ELR (cell line): Measurements from ENCODE around the gene YTHDF1.
A peak's percentile ranks its signal among the peaks of the same experiment; 100 is the strongest.
"Not testable (repeated sequence)": the region's sequence is repeated elsewhere in the genome, so short reads cannot be mapped to it uniquely, and the experiment has no call there.

Experiments used
- DNase-seq: peaks from one replicate; pipeline ENCODE4 v3.0.0-alpha.2; 2015; ENCODE audit warnings: low read depth

The YTHDF1 gene

DNA sequence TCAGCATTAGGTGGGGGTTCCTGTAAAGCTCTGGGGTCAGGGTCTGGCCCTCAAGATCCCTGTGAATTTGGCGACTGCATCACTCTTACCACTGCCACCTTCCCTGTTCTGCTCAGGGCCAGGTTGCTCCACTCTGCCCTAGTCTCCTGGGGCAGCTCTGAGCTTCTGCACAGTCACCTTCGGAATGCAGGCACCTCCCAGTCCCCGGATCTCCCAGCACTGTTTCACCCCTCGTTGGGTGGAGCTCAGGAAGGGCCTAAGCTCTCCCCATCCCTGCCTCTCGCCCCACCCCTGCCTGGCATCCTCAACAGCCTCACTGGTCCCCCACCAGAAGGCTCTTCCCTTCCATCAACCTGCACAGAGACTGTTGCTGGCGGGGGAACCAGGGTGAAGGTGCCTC lies 46.2 kb downstream of the YTHDF1 start:
- no peak for DNase-seq

DNA sequence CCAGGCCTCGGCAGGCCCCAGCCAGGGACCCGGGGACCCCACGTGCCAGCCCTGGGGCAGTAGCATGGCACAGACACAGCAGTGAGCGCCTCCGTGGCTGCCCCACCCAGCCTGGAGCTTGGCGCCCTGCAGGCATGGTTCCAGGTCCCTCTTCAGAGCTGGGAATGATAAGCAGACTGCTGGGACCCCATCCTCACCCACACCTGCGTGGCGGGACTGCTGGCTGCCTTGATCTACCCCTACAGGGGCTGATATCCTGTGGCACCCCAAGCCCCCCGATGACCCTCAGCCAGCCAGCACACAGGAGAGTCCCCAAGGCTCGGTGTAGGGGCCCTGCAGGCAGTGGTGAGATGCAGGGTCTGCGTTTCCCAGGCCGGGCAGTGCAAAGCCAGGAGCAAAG lies 47.1 kb downstream of the YTHDF1 start:
- DNase-seq, result no peak

DNA sequence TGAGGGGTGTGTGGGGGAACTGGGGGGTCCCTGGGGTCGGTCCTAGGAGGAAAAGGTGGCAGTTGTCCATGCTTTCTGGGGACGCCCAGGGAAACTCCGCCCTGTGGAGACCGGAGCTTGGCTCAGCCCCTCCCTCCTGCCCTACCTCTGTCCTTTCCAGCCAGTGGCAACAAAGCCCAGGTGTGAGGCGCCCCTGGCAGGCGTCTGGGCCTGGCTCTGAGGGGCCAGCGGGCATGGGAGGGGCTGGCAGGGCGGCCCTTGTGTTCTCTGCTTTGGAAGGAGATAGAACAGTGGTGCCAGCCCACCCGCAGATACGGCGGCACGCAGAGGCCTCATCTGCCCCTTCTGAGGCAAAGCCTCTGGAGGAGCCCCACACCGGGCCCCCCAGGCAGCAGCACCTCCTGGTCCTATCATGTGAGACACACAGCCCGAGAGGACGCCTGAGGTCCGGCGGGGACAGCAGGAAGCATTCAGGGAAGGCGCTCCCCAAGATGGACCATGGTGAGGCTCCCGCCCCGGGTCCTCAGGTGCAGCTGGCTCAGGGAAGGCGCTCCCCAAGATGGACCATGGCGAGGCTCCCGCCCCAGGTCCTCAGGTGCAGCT lies 47.9 kb downstream of the YTHDF1 start:
- DNase-seq, result no peak

DNA sequence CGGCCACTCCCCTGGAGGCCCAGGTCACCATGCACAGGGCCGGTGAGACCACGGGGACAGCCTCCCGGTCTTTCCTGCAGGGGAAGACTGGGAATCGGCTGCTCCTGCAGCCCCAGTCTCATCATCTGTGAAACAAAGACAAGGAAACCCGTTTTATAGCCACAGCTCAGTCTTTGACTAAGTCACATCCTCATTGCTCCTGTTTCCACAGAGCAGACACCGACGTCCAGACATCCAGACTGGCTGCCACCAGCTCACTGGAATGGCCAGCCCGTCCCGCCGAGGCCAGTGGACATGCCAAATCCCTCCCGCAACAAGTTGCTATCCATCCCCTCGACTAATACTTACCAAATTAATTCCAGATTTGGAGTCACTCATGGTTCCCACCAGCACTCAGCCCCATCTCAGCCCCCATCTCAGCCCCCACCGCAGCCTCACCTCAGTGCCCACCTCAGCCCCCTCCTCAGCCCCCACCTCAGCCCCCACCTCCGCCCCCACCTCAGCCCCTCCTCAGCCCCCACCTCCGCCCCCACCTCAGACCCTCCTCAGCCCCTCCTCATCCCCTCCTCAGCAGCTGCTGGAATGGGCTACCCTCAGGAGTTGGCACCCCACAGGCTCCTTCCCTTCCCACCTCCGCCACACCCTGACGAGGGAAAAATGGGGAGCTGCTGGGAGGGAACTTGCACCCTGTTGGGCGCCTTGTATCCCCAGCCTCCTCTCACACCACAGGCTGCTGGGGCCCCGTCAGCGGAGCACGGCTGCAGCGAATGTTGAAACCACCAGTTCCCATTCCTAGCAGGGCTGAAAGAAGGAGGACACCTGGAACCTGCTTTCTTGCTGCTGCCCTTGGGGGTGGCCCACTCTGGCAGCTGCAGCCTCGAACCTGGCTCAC lies 48.7 kb downstream of the YTHDF1 start:
- DNase-seq, result peak; percentile 44

DNA sequence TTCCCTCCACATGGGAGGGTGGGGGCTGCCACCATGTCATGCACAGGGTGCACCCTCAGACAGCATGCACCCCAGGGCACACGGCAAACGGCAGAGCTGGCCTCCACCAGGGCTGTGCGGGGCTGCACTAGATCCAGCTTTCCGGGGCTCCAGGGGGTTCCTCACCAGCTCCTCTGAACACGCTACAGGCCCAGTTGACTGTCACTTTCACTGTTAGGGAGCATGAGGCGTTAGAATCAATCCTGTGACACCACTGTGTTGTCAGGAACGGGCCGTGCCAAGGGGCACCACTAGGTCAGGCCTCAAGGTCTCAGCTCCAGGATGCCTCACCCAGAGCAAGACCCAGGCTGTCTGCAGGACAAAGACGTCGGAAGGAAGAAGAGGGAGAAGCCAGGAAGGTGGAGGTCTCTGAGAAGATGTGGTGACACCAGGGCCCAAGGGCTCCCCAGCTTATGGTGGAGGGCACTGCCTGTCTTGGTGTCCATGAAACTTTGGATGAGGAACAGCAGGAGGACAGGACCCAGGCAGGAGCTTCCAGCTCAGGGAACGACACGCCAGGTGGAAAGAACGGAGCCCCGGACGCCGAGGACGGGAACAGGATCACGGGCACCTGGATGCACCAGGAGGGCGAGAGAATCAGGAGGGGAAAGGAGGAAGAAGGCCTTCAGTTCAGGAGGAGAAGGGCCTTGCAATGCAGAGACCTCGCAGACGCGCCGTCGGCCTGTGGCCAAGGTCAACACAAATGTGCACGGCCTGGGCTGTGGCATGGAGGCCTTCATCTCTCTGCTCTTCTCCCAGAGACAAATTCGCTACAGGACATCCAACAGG lies 49.5 kb downstream of the YTHDF1 start:
- DNase-seq, result no peak

- DNase-seq, result no peak
Observed at GRCh38 chr20:63165356-63166192, 50.4 kb downstream of the YTHDF1 start.

DNA sequence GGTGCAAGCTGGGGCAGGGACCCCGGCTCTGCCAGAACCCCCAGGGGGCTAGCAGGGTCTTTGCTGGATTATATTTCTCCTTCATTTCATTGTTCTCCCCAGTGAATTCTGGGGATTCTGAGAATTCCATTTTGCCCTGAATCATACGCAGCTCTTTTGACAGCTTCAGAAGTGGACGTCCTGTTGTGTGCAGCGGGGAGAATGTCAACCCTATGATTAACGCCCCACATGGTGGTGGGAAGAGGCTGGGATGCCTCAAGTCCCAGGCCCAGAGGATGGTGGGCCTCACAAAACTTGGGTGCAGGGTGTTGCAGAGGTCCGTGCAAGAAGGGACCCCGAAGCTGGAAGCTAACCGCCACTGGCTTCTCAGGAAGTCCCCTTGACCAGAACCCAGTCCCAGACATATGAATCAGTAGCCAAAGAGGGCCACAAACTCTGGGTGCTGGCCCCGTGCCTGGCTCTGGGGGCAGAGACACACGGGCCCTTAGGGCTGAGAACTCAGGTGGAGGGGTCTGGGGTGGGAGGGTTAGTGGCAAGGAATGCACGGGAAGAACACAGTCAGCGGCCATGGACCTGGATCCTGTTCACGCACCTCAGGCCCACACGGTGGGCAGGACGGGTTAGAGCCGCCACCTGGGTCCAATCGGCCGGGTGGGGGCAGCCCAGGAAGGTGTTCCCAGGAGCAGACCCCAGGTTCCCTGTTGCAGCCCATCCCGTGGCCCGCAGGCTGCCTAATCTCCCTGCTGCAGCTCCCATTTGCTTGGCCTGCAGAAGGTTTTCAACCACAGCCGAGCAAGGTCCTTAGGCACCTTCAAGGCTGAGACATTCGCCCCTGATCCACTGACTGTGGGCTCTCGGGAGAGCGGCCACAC lies 51.2 kb downstream of the YTHDF1 start:
- DNase-seq, result no peak

- no peak for DNase-seq
Observed at GRCh38 chr20:63163596-63164483, 52.1 kb downstream of the YTHDF1 start.

GRCh38 chr20:63163171-63163570 lies 52.8 kb downstream of the YTHDF1 start:
- no peak for DNase-seq

DNA sequence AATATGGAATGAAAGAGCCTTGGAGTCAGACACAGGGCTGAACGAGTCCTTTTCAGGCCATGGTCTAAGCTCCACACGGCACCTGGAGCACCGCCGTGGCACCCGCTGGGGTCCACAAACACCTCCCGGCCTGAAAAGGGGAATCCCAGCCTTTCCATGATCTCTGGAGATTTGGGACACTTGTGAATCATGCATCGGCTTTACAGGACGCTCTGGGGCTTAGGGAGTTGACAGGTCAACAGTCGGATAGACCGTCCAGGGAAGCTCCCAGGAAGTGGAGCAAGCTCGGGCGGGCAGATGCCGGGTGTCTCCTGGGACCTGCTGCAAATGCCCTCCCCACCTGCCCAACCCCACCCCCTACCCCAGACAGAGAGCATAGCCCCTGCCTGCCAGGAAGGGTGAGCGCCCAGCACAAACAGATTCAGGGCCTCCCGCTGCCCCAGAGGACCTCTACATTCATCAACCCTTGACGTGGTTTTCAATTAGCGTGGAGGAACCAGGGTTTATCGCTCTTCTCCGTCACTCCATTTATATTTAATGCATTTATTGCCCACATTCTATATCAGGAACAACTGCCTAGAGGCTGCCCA lies 53.6 kb downstream of the YTHDF1 start:
- DNase-seq, result no peak

DNA sequence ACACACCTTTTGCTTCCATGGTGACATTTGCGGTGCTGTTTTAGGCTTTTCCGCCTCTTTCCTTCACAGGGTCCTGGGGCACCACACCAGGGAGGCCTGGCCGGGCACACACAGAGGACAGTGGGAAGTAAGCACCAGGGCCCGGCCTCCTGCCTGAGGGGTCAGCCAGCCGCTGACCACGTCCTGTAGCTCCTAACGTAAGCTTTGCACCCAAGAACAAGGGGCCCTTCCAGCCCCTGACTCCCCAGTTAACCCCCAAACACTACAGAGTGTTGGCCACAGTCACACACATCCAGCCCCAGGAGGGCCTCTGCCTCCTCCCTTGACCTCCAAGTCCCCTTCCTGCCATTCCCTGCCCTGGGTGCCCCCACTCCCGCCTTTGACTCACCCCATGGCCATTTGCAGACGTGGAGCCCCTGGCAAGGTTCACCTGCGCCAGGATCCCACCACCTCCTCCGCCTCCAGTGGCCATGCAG lies 54.7 kb downstream of the YTHDF1 start:
- DNase-seq, result no peak

DNA sequence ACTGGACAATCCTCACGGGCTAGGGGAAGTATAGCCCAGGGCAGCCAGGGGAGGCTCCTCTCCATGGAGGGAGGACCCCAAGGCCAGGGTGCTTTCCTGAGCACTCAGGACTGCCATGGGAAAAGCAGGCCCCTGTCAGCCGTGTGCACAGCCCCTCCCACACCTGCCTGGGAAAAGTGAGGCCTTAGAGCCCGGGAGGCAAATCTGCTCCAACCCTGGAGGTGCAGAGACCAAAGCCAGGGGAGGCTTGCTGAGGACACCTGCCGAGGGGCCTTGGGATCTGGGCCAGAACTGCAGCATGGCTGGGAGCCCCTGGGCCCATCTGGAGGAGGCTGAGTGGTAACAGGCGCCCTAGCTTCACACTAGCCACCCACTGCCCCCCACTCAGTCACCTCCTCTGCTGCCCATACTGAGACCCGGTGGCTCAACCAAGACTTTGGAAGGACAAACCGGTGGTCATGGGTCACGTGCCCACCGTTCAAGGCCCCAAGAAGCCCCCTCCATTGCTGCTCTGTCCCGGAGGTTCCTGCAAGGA lies 55.2 kb downstream of the YTHDF1 start:
- no peak for DNase-seq

- no peak for DNase-seq
Observed at GRCh38 chr20:63159826-63160640, 55.9 kb downstream of the YTHDF1 start.

- not testable (repeated sequence) for DNase-seq
Observed at GRCh38 chr20:63159251-63159650, 56.7 kb downstream of the YTHDF1 start.

DNA sequence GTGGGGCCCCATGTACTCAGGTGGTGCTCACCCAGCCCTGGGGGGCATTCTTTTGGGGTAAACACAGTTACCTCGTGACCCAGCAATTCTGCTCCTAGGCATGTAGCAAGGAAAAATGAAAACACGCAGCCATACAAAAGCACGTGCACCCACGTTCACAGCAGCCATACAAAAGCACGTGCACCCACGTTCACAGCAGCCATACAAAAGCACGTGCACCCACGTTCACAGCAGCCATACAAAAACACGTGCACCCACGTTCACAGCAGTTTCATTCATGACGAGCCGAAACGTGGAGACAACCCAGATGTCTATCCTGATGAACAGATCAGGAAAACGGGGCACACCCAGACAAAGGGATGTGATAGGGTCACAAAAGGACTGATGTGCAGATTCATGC lies 57.1 kb downstream of the YTHDF1 start:
- no peak for DNase-seq

DNA sequence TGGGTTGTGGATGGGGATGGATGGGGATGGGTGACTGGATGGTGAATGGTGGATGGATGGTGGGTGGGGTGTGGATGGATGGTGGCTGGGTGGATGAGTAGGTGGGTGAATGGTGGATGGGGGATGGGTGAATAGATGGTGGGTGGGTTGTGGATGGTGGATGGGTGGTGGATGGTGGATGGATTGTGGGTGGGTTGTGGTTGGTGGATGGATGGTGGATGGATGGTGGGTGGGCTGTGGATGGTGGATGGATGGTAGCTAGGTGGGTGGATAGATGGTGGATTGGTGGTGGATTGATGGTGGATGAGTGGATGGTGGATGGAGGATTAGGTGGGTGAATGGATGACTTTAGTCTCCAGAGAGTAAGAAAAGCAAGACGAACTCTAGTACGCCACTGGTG lies 57.6 kb downstream of the YTHDF1 start:
- DNase-seq, result no peak

DNA sequence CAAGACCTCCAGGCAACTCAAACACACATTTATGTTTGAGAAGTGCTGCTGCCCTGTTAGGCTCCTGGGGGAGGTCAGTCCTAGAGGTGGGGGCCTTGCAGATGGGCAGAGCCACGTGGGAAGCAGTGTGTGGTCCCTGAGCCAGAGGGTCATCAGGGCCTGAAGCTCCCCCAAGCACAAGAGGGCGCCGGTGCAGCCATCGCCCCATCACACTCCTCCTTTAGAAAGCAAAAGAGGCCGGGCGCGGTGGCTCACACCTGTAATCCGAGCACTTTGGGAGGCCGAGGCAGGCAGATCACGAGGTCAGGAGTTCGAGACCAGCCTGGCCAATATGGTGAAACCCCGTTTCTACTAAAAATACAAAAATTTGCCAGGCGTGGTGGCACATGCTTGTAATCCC lies 58.5 kb downstream of the YTHDF1 start:
- not testable (repeated sequence) for DNase-seq

DNA sequence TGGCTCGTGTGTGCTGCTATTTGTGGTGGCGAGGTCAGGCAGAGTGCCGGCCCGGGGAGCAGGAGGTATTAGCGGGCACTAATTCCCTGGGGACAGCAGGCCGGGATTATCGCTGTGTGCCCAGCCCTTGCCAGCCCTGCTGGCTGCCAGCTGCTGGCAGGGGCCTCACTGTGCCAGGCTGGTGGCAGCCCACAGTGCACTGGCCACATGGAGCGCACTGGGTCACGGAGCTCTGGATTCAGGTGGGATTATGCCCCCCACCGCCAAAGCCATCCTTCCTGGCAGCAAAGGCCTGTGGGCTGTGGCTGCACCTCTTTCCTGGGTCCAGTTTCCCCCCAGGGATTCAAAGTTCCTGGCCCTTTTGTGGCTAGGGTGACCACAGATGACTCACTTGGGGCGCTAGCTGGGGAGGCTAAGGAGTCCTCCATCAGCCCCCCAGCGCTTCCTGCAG lies 59.7 kb downstream of the YTHDF1 start:
- DNase-seq, result peak; percentile 44
